Liver (tissue), 9 donors: ENCODE results near the gene MEF2B. TPM values are rescaled to one million over a fixed set of nuclear protein-coding genes. Genes with fewer than 3 reads are reported as not detected.

Source experiments
- DNase-seq: peaks from one replicate; pipeline ENCODE4 v3.0.0-alpha.2; 2017; ENCODE audit warnings: low spot score
- H3K27ac ChIP-seq, 2 donors: one replicate each; pipeline ENCODE4 v1.7.0; 2013; ENCODE audit warnings: inconsistent platforms in 2 of 2, low read length in 2 of 2, control low read depth in 1 of 2, low read depth in 1 of 2, mild to moderate bottlenecking in 1 of 2
- H3K27me3 ChIP-seq, 4 donors: one replicate each; pipeline versions ENCODE4 v1.6.1 to v1.7.0; 2013; ENCODE audit warnings: low read length in 3 of 4, inconsistent platforms in 1 of 4, mild to moderate bottlenecking in 1 of 4, moderate library complexity in 1 of 4; ENCODE audit not compliant: control insufficient read depth in 4 of 4, insufficient read depth in 4 of 4
- H3K36me3 ChIP-seq, 4 donors: one replicate each; pipeline versions ENCODE4 v1.6.1 to v1.7.0; 2013; ENCODE audit warnings: low read length in 3 of 4, mild to moderate bottlenecking in 3 of 4, low read depth in 1 of 4, moderate library complexity in 1 of 4; ENCODE audit not compliant: control insufficient read depth in 4 of 4, insufficient read depth in 3 of 4
- H3K4me1 ChIP-seq, 4 donors: one replicate each; pipeline versions ENCODE4 v1.6.1 to v1.7.0; 2013; ENCODE audit warnings: low read length in 3 of 4, mild to moderate bottlenecking in 3 of 4, moderate library complexity in 1 of 4; ENCODE audit not compliant: control insufficient read depth in 4 of 4, insufficient read depth in 4 of 4
- H3K4me3 ChIP-seq, 3 donors: one replicate each; pipeline versions ENCODE4 v1.6.1 to v1.7.0; 2013; ENCODE audit warnings: low read length in 3 of 3, control low read depth in 1 of 3, low read depth in 1 of 3, mild to moderate bottlenecking in 1 of 3
- H3K9ac ChIP-seq, 2 donors: one replicate each; pipeline ENCODE4 v1.7.0; 2013; ENCODE audit warnings: low read length in 2 of 2, mild to moderate bottlenecking in 2 of 2, moderate library complexity in 2 of 2, control low read depth in 1 of 2, low read depth in 1 of 2
- H3K9me3 ChIP-seq, 4 donors: one replicate each; pipeline versions ENCODE4 v1.6.1 to v1.7.0; 2013; ENCODE audit warnings: low read length in 3 of 4; ENCODE audit not compliant: control insufficient read depth in 4 of 4
- CTCF ChIP-seq: fragments of 150-350 bp; IDR thresholded peaks from 2 replicates; pipeline ENCODE4 v1.5.1; 2017; ENCODE audit warnings: improper control_type of control experiment, low read depth, low read length; ENCODE audit not compliant: missing input control
- EGR1 ChIP-seq, 2 donors: IDR thresholded peaks; 2 replicates each; pipeline ENCODE4 v1.6.1; 2016 to 2018; ENCODE audit warnings: antibody characterized with exemption in 2 of 2, low read depth in 2 of 2
- FOXA1 ChIP-seq: IDR thresholded peaks from 2 replicates; pipeline ENCODE4 v1.6.1; 2016; ENCODE audit warnings: antibody characterized with exemption
- FOXA2 ChIP-seq: IDR thresholded peaks from 2 replicates; pipeline ENCODE4 v1.6.1; 2016; ENCODE audit warnings: antibody characterized with exemption
- GABPA ChIP-seq, 2 donors: IDR thresholded peaks in 1 of 2; conservative IDR thresholded peaks in 1 of 2; 2 replicates each; pipeline ENCODE4 v1.6.1; 2016; ENCODE audit warnings: antibody characterized with exemption in 2 of 2, mild to moderate bottlenecking in 1 of 2, moderate library complexity in 1 of 2
- HNF4A ChIP-seq, 2 donors: conservative IDR thresholded peaks; 2 replicates each; pipeline ENCODE4 v1.6.1; 2016; ENCODE audit warnings: antibody characterized with exemption in 2 of 2, mild to moderate bottlenecking in 2 of 2
- HNF4G ChIP-seq: IDR thresholded peaks from 2 replicates; pipeline ENCODE4 v1.6.1; 2016; ENCODE audit warnings: antibody characterized with exemption
- JUND ChIP-seq, 2 donors: IDR thresholded peaks; 2 replicates each; pipeline ENCODE4 v1.6.1; 2016; ENCODE audit warnings: antibody characterized with exemption in 2 of 2
- MAX ChIP-seq: IDR thresholded peaks from 2 replicates; pipeline ENCODE4 v1.6.1; 2016; ENCODE audit warnings: antibody characterized with exemption
- NR2F2 ChIP-seq: IDR thresholded peaks from 2 replicates; pipeline ENCODE4 v1.6.1; 2016; ENCODE audit warnings: antibody characterized with exemption
- RAD21 ChIP-seq, 2 donors: IDR thresholded peaks; 2 replicates each; pipeline ENCODE4 v1.6.1; 2016; ENCODE audit warnings: antibody characterized with exemption in 2 of 2, mild to moderate bottlenecking in 2 of 2
- RXRA ChIP-seq, 2 donors: IDR thresholded peaks; 2 replicates each; pipeline ENCODE4 v1.6.1; 2017 to 2018; ENCODE audit warnings: antibody characterized with exemption in 2 of 2, mild to moderate bottlenecking in 1 of 2
- SP1 ChIP-seq: IDR thresholded peaks from 2 replicates; pipeline ENCODE4 v1.6.1; 2018; ENCODE audit warnings: antibody characterized with exemption, mild to moderate bottlenecking
- TAF1 ChIP-seq: conservative IDR thresholded peaks from 2 replicates; pipeline ENCODE4 v1.6.1; 2016; ENCODE audit warnings: antibody characterized with exemption, mild to moderate bottlenecking
- YY1 ChIP-seq: IDR thresholded peaks from 2 replicates; pipeline ENCODE4 v1.6.1; 2016; ENCODE audit warnings: antibody characterized with exemption, mild to moderate bottlenecking
- ZBTB33 ChIP-seq: IDR thresholded peaks from 2 replicates; pipeline ENCODE4 v1.6.1; 2016; ENCODE audit warnings: antibody characterized with exemption
- WGBS: extraction: QIAGEN DNeasy Blood & Tissue Kit; methylation state at CpG from one replicate; pipeline ENCODE4 v1.1.7; 2013; 5-methylcytosine and 5-hydroxymethylcytosine counted together
- polyA plus RNA-seq, 2 donors: library from polyadenylated mRNA; stranded (reverse) in 1 of 2; unstranded in 1 of 2; fragments of 200-250 nt in 1 of 2; fragments of >200 nt in 1 of 2; fragmentation: Nextera tagmentation in 1 of 2; extraction: Ambion mirVana in 1 of 2; gene quantifications; one replicate each; pipeline versions ENCODE4 v1.2.1 to v1.2.3, GENCODE V29; 2013 to 2015
- total RNA-seq, 2 donors: library from RNA; depleted of rRNA; stranded (reverse); fragments of >200 nt; gene quantifications; one replicate each; pipeline ENCODE4 v1.2.3, GENCODE V29; 2014
- TF ChIP-seq, protein P1 (sequence below): IDR thresholded peaks from 2 replicates; pipeline ENCODE4 v1.6.1; 2016; ENCODE audit warnings: antibody characterized with exemption
- TF ChIP-seq, protein P2 (sequence below): IDR thresholded peaks from 2 replicates; pipeline ENCODE4 v1.6.1; 2016; ENCODE audit warnings: antibody characterized with exemption, mild to moderate bottlenecking
- donor health status: healthy.
- donor health status: healthy.
- donor health status: healthy.
- donor health status: healthy.
- donor health status: healthy.

MEF2B gene
- total and polyA plus RNA-seq, 4 donors = 0.08 to 0.39 (median 0.30) TPM; not detected in 1

DNA sequence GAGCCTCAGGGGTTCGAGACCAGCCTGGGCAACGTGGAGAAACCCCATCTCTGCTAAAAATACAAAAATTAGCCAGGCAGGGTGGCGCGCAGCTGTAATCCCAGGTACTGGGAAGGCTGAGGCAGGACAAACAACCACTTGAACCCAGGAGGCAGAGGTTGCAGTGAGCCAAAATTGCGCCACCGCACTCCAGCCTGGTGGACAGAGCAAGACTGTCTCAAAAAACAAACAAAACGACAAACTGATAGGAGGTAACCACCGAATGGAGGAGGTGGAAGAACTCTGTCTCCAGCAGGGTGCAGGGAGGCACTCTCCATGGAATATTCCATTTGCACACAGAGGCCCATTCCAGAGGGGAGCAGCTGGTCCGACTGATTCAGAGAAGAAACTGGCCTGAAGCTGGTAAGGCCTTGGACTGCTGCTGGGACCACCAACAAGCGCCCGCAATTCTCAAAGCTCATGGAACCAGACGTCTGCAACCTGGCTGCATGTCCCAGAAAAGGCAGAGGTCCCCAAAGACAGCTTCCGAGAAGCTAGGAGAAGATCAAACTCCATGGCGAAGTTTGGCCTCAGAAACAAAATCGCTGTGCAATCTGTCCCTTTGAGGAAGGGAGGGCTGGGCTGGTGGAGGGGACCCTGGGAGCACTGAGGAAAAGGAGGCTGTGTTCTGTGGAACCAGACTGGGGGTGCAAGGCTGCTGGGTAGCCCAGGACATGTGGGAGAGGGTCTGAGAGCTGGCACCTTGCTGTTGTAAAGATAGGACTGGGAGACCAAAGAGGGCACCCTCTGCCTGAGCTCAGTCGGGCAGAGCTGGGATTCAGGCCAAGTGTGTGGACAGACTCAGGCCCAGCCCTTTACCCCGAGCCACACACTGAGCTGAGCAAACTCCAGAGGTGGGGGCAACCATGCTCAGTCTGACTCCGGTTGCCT is 71.1 kb downstream of the MEF2B start:
- 37% methylated on average over 18 of the region's 18 CpGs for WGBS
- Histone ChIP-seq H3K36me3 (no peaks in the 10 kb centered on the region), H3K4me3 (peak overlapping the region in 1 of 3 donors; percentile 16), H3K9ac (peak overlapping the region; percentile 61 to 91), H3K4me1 (peaks cover 25 to 72% (median 48%) of the 10 kb centered on the region in 4 donors), H3K9me3 (no peaks in the 10 kb centered on the region), H3K27me3 (no peaks in the 10 kb centered on the region), H3K27ac (peak overlapping the region; percentile 97 to 98)
- no peak for DNase-seq
- TF ChIP-seq CTCF (no peak), FOXA1 (peak; percentile 26), YY1 (peak; percentile 71), JUND (IDR thresholded peaks at IDR 0.05) (peak in 1 of 2 donors; percentile 59), RXRA (IDR thresholded peaks at IDR 0.05) (peak; percentile 87 to 94), FOXA2 (peak; percentile 52), ZBTB33 (peak; percentile 53), HNF4G (peak; percentile 62), NR2F2 (no peak), TAF1 (peak; percentile 71), RAD21 (IDR thresholded peaks at IDR 0.05) (peak; percentile 44 to 61), SP1 (peak; percentile 85), HNF4A (conservative IDR thresholded peaks at IDR 0.05) (peak; percentile 82 to 91), MAX (peak; percentile 48), EGR1 (IDR thresholded peaks at IDR 0.05; ENCODE audit: low read depth in 2 of 2) (peak in 1 of 2 donors; percentile 53), GABPA (IDR thresholded peaks at IDR 0.05 in 1 of 2, conservative IDR thresholded peaks at IDR 0.05 in 1 of 2) (peak in 1 of 2 donors; percentile 35)
- TF ChIP-seq, protein P1, sequence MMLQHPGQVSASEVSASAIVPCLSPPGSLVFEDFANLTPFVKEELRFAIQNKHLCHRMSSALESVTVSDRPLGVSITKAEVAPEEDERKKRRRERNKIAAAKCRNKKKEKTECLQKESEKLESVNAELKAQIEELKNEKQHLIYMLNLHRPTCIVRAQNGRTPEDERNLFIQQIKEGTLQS = no peak
- TF ChIP-seq, protein P2, sequence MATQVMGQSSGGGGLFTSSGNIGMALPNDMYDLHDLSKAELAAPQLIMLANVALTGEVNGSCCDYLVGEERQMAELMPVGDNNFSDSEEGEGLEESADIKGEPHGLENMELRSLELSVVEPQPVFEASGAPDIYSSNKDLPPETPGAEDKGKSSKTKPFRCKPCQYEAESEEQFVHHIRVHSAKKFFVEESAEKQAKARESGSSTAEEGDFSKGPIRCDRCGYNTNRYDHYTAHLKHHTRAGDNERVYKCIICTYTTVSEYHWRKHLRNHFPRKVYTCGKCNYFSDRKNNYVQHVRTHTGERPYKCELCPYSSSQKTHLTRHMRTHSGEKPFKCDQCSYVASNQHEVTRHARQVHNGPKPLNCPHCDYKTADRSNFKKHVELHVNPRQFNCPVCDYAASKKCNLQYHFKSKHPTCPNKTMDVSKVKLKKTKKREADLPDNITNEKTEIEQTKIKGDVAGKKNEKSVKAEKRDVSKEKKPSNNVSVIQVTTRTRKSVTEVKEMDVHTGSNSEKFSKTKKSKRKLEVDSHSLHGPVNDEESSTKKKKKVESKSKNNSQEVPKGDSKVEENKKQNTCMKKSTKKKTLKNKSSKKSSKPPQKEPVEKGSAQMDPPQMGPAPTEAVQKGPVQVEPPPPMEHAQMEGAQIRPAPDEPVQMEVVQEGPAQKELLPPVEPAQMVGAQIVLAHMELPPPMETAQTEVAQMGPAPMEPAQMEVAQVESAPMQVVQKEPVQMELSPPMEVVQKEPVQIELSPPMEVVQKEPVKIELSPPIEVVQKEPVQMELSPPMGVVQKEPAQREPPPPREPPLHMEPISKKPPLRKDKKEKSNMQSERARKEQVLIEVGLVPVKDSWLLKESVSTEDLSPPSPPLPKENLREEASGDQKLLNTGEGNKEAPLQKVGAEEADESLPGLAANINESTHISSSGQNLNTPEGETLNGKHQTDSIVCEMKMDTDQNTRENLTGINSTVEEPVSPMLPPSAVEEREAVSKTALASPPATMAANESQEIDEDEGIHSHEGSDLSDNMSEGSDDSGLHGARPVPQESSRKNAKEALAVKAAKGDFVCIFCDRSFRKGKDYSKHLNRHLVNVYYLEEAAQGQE = peak; percentile 76
